UCSD-AML1 (cell line): Measurements from ENCODE around the gene TSHZ3.

Source experiments
- DNase-seq: peaks from one replicate; lab custom pipeline; 2025; ENCODE audit not compliant: unreplicated experiment; lab: John Stamatoyannopoulos, UW

The TSHZ3 gene

GRCh38 chr19:31290931-31291590 lies 58.2 kb downstream of the TSHZ3 start:
- no peak for DNase-seq

- no peak for DNase-seq
Measured at GRCh38 chr19:31289976-31290375, 59.3 kb downstream of the TSHZ3 start.

DNA sequence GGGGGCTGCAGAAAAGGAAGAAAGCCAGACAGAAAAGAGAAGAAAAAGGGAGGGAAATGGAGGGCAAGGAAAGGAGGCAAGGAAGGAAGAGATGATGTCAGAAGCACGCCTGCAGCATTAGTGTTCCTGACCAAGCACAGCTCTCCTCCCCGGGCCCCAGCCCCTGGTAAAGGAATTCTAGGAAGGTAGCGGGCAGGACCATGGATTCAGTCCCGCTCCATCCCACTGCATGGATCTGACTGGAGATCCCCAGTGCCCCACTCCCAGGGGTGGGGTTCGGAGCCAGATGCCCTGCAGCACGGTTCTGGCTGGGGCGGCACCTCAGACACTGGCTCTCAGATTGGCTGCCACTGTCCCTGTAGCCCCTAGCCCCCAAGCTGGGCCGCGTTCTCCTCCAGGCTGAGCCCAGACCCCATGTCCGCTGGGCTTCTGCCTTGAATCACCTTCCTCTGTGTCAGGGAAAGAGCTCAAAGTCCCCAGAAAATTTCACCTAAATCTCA lies 59.8 kb downstream of the TSHZ3 start:
- DNase-seq = no peak

DNA sequence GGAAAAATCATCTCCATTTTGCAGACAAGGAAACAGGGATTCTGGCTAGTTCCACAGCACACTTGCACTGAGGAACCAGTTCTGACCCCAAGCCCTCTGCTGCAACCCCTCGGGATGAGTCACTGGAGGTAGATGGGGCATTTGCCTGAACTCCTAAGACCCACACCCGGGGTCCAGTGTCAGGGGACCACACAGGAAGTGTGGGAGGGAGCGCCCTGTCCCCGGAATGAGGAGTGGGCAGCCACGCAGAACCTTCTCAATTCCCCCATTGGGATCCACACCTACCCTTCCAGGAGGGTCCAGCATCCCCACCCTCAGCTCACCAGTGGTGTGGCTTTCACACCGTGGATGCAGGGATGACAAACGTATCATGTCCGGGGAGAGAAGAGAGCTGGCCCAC lies 62.7 kb downstream of the TSHZ3 start:
- no peak for DNase-seq

- DNase-seq = no peak
Measured at GRCh38 chr19:31285744-31286143, 63.5 kb downstream of the TSHZ3 start.

DNA sequence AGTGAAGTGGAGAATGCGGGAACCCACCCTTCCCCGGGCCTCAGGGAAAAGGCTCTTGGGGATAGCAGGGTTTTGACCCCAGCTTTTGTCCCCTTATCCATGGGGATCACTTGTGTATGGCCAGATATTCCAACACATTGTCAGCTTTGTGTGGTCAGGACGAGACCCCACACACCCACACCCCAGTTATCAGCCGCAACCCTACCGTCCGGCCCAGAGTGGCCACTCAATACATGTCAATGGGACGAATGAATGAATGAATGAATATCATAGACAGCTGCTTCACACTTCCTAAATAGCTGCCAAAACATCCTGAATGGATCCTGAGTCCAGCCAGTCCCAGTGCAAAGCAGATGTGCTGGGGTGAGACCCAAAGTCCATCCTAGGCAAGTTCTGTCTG lies 64.6 kb downstream of the TSHZ3 start:
- DNase-seq = no peak

- no peak for DNase-seq
Measured at GRCh38 chr19:31283701-31284100, 65.5 kb downstream of the TSHZ3 start.

- no peak for DNase-seq
Measured at GRCh38 chr19:31282346-31282745, 66.9 kb downstream of the TSHZ3 start.

DNA sequence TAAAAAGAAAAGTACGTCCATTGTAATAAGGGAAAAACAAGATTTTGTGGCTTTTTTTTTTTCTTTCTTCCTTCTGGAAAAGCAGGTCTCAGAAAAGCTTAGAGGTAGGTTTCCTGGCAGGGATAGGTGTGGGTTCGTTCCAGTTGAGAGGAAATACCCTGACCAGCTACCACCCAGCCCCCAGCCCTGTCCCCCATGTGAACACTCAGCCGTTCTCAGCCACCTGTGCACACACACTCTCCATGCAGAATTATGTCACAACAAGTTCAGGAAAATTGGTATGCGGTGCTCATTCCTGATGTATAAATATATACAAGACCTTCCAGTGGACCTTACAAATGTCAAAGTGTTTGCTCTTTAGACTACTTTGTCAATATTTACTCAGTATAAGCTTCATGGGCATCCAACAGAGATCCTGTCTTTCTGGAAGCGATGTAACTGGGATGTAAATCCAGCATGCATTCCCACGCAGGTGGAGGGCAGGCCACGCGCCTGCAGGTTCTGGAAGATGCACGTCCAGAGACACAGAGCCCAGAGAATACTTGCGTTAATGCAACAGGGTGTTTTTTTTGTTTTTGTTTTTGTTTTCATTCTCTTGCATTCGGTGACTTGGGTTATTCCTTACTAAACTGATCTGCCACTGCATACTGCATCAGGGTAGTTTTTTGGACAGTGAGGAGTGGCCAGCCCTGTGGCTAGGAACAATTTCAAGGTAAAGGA lies 68.8 kb downstream of the TSHZ3 start:
- no peak for DNase-seq

- no peak for DNase-seq
Measured at GRCh38 chr19:31279436-31279765, 69.8 kb downstream of the TSHZ3 start.

DNA sequence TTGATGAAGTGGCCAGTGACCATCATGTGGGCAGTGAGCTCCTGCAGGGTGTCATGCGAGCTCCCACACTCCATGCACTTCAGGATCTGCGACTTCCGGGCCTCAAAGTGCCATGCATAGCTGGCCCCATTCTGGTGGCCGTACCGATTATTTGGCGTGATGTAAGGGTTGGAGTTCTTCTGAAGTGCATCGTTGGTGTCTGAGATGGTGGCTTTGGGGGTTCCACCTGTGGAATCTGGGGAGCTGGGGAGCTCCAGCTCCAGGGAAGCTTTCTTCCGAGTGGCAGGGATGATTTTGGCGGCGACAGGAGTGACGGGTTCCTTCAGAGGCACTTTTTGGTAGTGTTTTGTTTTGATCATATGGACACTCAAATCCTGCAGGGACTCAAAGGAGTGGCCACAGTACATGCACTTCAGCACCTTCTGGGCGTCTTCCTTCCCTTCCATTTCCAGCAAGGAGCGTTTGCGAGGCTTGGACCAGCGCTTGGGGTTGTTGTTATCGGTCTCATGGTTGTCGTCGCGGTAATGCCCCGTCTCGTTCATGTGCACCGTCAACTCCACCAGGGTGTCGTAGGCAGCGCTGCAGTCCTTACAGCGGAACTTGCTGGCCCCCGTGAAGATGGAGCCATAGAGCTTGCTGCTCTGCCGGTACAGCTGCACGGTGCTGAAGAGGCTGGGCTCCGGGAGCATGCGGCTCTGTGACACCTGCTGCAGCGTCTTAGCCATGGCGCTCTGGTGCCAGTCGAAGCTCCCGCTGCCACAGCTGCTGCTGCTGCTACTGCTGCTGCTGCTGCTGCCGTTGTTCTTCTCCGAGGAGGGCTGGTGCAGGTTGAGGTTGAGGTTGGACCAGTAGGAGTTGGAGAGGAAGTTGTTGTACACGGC lies 70.4 kb downstream of the TSHZ3 start:
- DNase-seq = no peak

DNA sequence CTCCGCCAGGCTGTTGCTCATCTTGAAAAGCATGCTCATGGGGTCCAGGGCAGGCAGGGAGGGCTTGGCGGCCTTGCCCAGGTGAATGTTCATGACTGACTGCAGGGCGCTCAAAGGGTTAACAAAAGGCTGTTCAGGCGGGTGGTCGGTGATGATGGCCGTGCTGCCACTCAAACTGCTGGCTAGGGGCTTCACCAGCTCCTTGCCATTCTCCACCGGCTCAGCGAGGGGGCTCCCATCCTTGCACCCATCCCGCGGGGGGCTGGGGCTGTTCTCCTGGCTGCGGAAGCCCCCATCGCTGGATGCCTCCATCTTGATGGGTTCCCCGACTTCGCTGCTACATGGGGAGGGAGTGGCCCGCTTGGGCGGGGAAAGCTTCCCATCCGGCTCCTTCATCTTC lies 71.7 kb downstream of the TSHZ3 start:
- no peak for DNase-seq

- DNase-seq = no peak
Measured at GRCh38 chr19:31276831-31277230, 72.4 kb downstream of the TSHZ3 start.

DNA sequence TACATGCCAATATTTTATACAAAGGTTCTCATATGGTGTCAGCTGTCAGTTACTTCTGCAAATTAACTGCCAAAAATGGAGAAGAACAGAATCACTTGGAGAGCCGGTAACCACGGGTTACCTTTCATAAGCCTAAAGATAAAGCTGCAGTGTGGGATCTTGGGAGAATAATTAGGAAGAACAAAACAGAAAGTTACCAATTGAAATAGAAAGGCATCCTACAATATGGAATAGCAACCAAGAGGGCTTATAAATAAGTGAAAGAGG lies 74.2 kb downstream of the TSHZ3 start:
- DNase-seq = no peak

DNA sequence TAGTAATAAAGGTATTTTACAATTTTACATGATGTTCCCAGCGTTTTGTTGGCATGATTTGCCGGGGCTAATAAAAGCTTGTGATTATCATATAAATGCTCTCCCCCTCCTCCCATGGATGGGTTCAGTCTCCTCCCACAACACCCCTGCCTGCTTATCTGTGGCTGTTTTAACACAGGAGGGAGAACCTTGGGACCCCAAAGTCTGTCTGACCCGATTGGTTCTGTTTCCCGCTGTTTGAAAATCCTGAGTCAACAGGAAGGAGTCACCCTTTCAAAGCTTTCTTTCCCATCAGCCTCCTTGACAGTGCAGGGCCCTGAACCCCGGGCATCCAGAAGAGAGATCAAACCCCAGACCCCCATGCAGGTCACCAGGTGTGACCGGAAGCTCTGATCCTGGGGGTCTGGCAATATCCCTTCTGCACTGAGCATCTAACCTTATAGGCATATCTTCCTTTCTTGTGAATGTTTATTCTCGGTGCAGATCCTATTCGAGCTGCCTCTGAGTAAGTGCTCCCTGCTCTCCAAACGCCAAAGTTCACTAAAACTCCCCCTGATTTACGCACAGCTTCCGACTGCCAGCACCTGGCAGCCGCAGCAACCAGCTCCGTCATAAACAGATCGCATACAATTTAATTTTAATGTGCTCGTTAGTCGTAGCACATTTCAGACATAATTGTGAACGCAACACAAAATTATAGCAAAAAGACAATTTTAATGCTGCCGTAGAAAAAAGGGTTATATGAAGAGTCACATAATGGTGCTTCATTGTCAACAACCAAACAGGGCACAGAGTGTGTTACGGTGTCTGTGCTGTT lies 74.8 kb downstream of the TSHZ3 start:
- DNase-seq = no peak

DNA sequence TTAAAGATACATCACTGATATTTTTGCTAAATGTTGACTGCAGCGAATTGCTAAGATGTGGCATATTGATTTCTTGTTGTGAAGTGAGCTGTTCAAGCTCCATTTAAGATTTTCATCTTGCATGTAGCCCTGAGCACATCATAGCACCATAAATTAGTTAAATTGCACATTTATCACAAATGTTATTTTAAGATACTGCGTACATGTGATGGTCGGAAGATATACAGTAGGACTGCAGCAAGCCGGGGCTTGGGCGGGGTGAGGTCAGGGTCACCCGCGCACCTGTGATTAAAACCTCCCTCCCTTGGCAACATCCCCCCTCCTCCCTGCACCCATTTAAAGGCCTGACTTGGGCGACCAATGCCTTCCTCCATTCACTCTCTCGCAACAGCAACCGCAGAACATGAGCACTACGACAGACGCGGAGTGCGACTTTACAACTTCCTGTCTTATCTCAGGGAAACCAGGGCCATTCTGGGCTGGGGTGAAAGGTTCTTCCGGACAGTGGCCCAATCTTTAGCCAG lies 76.6 kb downstream of the TSHZ3 start:
- DNase-seq = no peak

GRCh38 chr19:31271306-31271911 lies 77.8 kb downstream of the TSHZ3 start:
- no peak for DNase-seq

DNA sequence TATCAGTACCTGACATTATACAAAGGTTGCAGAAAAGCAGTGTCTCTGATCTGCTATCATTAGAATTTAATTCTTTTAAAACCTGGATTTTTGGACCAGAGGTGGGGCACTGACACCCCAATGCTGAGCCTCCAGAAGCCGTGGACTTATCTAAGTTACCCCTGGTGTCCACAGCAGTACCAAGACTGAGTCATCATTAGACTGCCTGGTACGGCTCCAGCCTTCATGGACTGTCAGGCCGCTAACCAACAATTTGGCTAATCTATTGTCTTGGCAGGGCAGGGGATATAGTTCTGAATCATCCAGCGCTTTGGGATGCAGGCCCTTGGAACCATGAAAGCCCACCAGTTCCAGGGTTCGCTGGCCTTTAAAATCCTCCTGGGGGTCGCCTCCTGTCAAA lies 78.3 kb downstream of the TSHZ3 start:
- DNase-seq = no peak

- DNase-seq = no peak
Measured at GRCh38 chr19:31269425-31270127, 79.7 kb downstream of the TSHZ3 start.

DNA sequence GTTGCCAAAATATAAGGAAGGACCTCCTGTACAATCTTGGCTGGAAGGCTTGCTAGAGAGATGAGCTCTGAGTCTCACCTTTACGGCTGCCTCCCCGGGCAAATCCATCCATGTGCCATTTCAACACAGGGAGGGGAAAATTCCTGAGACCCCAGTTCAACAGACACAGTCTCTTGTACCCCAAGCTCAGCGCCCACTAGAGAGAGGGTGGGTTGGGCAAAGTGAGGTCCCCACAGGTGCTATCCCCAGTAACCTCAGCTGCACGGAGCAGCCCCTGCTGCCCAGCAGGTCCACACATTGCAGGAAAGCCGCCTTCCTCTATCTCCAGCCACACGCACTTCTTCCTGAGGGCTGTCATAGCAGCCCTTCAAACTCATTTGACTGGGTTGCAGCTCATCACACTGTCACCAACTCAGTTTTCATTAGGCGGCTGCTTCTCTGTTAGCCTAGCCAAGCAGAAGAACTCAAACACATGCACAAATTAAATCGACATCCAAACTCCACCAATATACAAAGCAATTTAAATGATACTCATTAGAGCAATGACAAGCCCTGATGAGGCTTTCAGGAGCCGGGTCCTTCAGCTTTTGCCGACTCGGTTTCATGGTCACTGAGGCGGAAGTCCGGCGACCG lies 80.4 kb downstream of the TSHZ3 start:
- DNase-seq = no peak
